HG02981 (cell line): ENCODE results near the gene VGLL3.

Source experiments
- ATAC-seq: cut with Tn5 transposase; IDR thresholded peaks from one replicate; pipeline ENCODE4 v1.9.1; 2021; ENCODE audit warnings: mild to moderate bottlenecking, moderate library complexity; ENCODE audit not compliant: unreplicated experiment

Gene VGLL3

GRCh38 chr3:86954747-86955146 is 36.2 kb downstream of the VGLL3 start:
- ATAC-seq = no peak

GRCh38 chr3:86954226-86954625 is 36.7 kb downstream of the VGLL3 start:
- ATAC-seq = no peak

- no peak for ATAC-seq
Measured at GRCh38 chr3:86951322-86951721, 39.6 kb downstream of the VGLL3 start.

GRCh38 chr3:86950717-86951116 is 40.2 kb downstream of the VGLL3 start:
- no peak for ATAC-seq

GRCh38 chr3:86949850-86950249 is 41.1 kb downstream of the VGLL3 start:
- ATAC-seq = no peak

GRCh38 chr3:86948822-86949221 is 42.1 kb downstream of the VGLL3 start:
- ATAC-seq = no peak

GRCh38 chr3:86942206-86942605 is 48.7 kb downstream of the VGLL3 start:
- ATAC-seq = no peak

GRCh38 chr3:86938416-86939105 is 52.4 kb downstream of the VGLL3 start:
- ATAC-seq = no peak

- no peak for ATAC-seq
Measured at GRCh38 chr3:86937306-86937791, 53.6 kb downstream of the VGLL3 start.

- no peak for ATAC-seq
Measured at GRCh38 chr3:86934851-86935250, 56.1 kb downstream of the VGLL3 start.

- no peak for ATAC-seq
Measured at GRCh38 chr3:86930831-86931230, 60.1 kb downstream of the VGLL3 start.

- no peak for ATAC-seq
Measured at GRCh38 chr3:86930181-86930580, 60.8 kb downstream of the VGLL3 start.

- ATAC-seq = no peak
Measured at GRCh38 chr3:86929046-86929445, 61.9 kb downstream of the VGLL3 start.

GRCh38 chr3:86923071-86923491 is 67.9 kb downstream of the VGLL3 start:
- ATAC-seq = no peak

GRCh38 chr3:86921971-86922680 is 68.8 kb downstream of the VGLL3 start:
- ATAC-seq = no peak

GRCh38 chr3:86914670-86915069 is 76.3 kb downstream of the VGLL3 start:
- no peak for ATAC-seq

- ATAC-seq = no peak
Measured at GRCh38 chr3:86913160-86913559, 77.8 kb downstream of the VGLL3 start.

GRCh38 chr3:86895202-86895601 is 95.7 kb downstream of the VGLL3 start:
- ATAC-seq = no peak

GRCh38 chr3:86890741-86891396 is 100.1 kb downstream of the VGLL3 start:
- no peak for ATAC-seq
